ENCODE measurements around the gene ANAPC2.

ANAPC2 gene

GRCh38 chr9:137225699-137226331, 37.5 kb upstream of the ANAPC2 start:
- no peak overlapping the region for H3K4me3 ChIP-seq (ENCODE audit: low read length)
- DNase-seq (ENCODE audit: low read depth): no peak
- TF ChIP-seq, protein P1, sequence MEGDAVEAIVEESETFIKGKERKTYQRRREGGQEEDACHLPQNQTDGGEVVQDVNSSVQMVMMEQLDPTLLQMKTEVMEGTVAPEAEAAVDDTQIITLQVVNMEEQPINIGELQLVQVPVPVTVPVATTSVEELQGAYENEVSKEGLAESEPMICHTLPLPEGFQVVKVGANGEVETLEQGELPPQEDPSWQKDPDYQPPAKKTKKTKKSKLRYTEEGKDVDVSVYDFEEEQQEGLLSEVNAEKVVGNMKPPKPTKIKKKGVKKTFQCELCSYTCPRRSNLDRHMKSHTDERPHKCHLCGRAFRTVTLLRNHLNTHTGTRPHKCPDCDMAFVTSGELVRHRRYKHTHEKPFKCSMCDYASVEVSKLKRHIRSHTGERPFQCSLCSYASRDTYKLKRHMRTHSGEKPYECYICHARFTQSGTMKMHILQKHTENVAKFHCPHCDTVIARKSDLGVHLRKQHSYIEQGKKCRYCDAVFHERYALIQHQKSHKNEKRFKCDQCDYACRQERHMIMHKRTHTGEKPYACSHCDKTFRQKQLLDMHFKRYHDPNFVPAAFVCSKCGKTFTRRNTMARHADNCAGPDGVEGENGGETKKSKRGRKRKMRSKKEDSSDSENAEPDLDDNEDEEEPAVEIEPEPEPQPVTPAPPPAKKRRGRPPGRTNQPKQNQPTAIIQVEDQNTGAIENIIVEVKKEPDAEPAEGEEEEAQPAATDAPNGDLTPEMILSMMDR (conservative IDR thresholded peaks at IDR 0.05; ENCODE audit: low read length): no peak

DNA sequence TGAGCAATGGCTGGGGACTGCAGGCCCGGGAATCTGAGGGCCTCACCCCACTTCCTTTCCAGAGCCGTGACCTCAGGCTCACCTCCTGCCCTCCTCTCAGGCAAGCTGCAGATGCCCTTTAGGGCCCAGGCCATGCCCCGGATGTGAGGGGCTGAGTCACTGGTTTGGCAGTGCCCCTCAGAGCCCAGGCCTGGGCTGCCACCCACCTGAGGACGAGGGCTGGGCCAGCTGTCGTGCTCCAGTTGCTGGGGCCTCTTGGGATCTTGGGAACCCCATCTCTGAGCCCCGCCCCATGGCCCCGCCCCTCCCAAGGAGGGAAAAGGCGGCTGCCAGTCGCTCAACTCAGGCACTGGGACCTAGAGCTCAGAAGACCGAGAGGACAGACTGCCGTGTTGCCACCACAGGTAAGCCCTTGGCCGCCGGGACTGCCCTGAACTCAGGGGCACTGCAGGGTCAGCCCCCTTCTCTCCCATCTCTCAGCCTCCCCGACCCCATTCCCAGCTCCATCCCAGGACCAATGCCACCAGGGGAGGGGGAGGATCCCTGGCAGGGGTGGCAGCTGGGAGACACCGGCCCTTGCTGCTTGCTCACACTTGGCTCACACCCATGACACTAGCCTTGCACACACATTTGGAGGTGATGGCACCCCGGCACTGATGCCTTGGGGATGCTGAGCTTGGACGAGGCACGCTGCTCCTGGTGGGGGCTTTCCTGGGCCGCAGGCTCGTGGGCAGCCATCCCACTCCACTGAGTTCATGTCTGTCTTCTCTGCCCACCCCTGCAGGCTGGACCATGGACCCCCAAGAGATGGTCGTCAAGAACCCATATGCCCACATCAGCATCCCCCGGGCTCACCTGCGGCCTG, 36.7 kb upstream of the ANAPC2 start, which contains the start of gene CYSRT1:
Gene CYSRT1, plus strand, starts transcription at position 345 of the 865 bp plus-strand sequence. Its CDS starts 448 bp downstream, at position 793.
- no peak for DNase-seq (ENCODE audit: low read depth)
- TF ChIP-seq, protein P1 (conservative IDR thresholded peaks at IDR 0.05; ENCODE audit: low read length): no peak
- H3K4me3 ChIP-seq (ENCODE audit: low read length): peak within 1 kb of the TSS; percentile 84

DNA sequence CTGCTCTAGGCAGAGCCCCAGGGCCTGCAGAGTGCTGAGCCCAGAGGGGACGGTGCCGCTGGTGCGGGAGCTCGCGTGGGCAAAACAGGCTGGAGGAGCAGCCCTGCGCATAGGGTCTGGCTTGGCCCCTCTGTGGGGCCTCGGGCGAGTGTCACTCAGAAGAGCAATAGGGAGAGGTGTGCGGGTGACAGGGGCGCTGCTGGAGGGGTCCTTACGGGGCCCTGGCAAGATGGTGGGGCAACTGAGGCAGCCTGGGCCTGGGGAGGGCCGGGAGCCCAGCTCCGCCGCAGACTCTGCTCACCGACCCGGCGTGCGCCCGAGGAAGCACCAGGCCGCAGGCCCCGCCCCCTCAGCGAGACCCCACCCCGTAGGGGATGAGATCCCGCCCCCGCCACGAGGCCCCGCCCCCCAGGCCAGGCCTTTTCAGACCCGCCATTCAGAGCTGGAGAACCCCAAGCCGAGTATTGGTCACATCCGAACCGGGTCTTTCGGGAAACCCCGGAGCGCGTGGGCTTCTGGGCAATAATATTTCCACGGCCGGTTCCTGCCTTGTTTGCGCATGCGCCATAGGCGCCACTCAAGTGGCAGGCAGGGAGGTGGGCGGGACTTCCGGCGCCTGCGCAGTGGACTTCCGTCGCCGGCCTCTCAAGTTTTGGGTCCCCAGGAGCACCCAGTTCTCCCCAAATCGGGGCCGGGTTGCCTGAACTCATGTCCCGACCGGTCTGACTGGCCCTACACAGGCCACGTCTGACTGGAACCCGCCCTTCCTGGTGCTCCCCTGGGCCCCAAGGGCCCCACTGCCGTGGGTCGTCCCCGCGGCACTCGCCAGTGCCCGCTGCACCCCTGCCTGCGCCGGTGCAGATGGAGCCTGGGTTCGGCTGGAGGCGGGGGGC, 35.0 kb upstream of the ANAPC2 start:
- peak overlapping the region; percentile 84 for H3K4me3 ChIP-seq (ENCODE audit: low read length)
- peak; percentile 97 for DNase-seq (ENCODE audit: low read depth)
- TF ChIP-seq, protein P1 (conservative IDR thresholded peaks at IDR 0.05; ENCODE audit: low read length): no peak

- no peak for DNase-seq (ENCODE audit: low read depth)
- TF ChIP-seq, protein P1 (conservative IDR thresholded peaks at IDR 0.05; ENCODE audit: low read length): no peak
- H3K4me3 ChIP-seq (ENCODE audit: low read length): peak within 1 kb of the TSS; percentile 84
Measured at GRCh38 chr9:137222190-137223077, 34.1 kb upstream of the ANAPC2 start, which contains the start of gene RNF208. Gene RNF208 (minus strand): TSS chr9:137222240. CDS start chr9:137221212, 1,028 bp downstream.

DNA sequence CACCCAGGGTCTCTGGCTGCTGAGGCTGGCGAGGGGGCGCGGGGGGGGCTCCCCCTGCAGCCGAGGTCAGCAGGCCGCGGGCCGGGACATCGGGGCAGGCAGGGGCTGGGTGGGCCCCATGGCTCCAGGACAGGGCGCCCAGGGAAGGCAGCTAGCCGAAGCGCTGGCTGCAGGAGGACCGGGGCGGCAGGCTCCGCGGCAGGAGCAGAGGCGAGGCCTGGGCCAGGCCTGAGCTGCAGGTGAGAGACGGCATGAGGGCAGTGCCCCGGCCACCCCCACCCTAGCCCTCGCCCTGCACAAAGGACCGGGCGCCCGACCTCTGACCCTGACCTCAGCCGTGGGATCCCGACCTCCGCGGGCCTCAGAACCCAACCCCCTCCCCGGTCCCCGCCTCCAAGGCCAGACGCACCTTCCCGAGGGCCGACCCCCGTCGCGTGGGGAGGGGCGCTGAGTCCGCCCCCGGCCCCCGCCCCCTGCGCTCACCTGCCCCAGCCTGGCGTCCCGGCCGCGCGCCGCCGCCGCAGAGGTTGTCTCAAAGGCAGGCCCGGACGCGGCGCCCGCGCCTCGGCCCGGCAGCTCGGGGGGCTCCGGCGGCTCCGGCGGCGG, 33.2 kb upstream of the ANAPC2 start:
- no peak for DNase-seq (ENCODE audit: low read depth)
- TF ChIP-seq, protein P1 (conservative IDR thresholded peaks at IDR 0.05; ENCODE audit: low read length): no peak
- peak overlapping the region; percentile 27 for H3K4me3 ChIP-seq (ENCODE audit: low read length)

Measured in AG10803 (cell line).